Parathyroid adenoma (tissue), 2 donors: Measurements from ENCODE around the gene DNAJC27.
"Not testable (repeated sequence)": the region's sequence is repeated elsewhere in the genome, so short reads cannot be mapped to it uniquely, and the experiment has no call there.

Source experiments
- H2AFZ ChIP-seq: fragments of 300-600 bp; sonication (generic); one replicate; pipeline ENCODE4 v1.7.0; 2017; ENCODE audit warnings: antibody characterized with exemption, mild to moderate bottlenecking
- H3K27ac ChIP-seq: fragments of 300-600 bp; sonication (generic); one replicate; pipeline ENCODE4 v1.7.0; 2017
- H3K27me3 ChIP-seq: fragments of 300-600 bp; sonication (generic); one replicate; pipeline ENCODE4 v1.7.0; 2017; ENCODE audit warnings: low read length; ENCODE audit not compliant: control insufficient read depth, insufficient read depth
- H3K36me3 ChIP-seq: fragments of 300-600 bp; sonication (generic); one replicate; pipeline ENCODE4 v1.7.0; 2017; ENCODE audit warnings: low read length; ENCODE audit not compliant: control insufficient read depth, insufficient read depth
- H3K4me1 ChIP-seq: fragments of 300-600 bp; sonication (generic); one replicate; pipeline ENCODE4 v1.7.0; 2017; ENCODE audit warnings: control low read depth
- H3K4me2 ChIP-seq: fragments of 300-600 bp; sonication (generic); one replicate; pipeline ENCODE4 v1.7.0; 2017; ENCODE audit warnings: low read length
- H3K4me3 ChIP-seq: fragments of 300-600 bp; sonication (generic); one replicate; pipeline ENCODE4 v1.7.0; 2017; ENCODE audit warnings: low read depth, low read length
- H3K79me2 ChIP-seq: fragments of 300-600 bp; sonication (generic); one replicate; pipeline ENCODE4 v1.7.0; 2017; ENCODE audit warnings: control low read depth
- H3K9ac ChIP-seq: fragments of 300-600 bp; sonication (generic); one replicate; pipeline ENCODE4 v1.7.0; 2017; ENCODE audit warnings: mild to moderate bottlenecking
- H3K9me3 ChIP-seq: fragments of 300-600 bp; sonication (generic); one replicate; pipeline ENCODE4 v1.7.0; 2017; ENCODE audit warnings: low read length; ENCODE audit not compliant: control insufficient read depth
- TF ChIP-seq, protein P1 (sequence below): fragments of 300-600 bp; sonication (generic); IDR thresholded peaks from one replicate; pipeline ENCODE4 v1.7.0; 2017; ENCODE audit warnings: antibody characterized with exemption, mild to moderate bottlenecking
- donor health status: primary hyperparathyroidism.

Gene DNAJC27

DNA sequence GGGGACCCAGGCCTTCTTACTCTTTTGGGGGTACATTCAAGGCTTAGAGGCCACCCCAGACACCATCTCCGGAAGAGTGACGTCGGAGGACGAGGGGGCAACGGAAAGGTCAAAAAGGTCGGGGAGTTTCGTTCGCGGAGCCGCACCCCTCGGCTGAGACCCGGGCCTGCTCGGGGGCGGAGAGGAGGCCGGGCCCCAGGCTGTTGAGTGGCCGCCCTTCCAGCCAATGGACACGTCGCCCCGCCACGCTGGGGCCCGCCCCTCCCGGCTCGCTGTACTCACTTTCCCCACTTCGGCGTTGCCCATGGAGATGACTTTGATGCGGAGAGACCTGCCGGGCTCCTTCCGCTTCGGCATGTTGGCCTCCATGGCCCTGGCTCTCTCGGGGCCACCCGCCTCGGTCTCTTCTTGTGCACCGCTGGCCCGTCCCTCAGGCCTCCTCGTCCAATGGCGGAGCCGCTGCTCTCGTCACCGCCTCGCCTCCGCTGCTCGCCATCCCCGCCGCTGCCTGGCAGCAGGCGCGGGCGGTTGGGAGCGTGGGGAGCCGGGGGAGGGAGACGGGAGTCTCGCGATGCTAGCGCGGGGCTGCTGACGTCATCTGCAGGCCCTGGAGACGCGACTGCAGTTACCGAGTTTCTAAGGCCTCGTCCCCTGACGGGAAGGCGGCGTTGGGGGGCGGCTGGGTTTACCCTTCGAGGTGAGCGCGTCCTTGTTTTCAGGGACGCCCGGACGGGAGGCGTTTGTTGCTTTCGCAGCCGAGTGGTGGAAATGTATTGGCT is at the start of gene DNAJC27:
Gene DNAJC27 (minus strand): TSS at position 420 of the 779 bp plus-strand sequence. CDS start 51 bp downstream, at position 369.
- Histone ChIP-seq H3K4me3 (peak within 1 kb of the TSS; percentile 80), H3K9ac (peak within 1 kb of the TSS; percentile 99), H2AFZ (peak within 1 kb of the TSS; percentile 92), H3K4me2 (peak within 1 kb of the TSS; percentile 94), H3K27me3 (no peaks in the 10 kb centered on the region), H3K27ac (peak within 1 kb of the TSS; percentile 100), H3K4me1 (no peaks in the 10 kb centered on the region), H3K9me3 (no peaks in the 10 kb centered on the region), H3K79me2 (peaks cover 13% of the 10 kb centered on the region), H3K36me3 (no peaks in the 10 kb centered on the region)
- TF ChIP-seq, protein P1, sequence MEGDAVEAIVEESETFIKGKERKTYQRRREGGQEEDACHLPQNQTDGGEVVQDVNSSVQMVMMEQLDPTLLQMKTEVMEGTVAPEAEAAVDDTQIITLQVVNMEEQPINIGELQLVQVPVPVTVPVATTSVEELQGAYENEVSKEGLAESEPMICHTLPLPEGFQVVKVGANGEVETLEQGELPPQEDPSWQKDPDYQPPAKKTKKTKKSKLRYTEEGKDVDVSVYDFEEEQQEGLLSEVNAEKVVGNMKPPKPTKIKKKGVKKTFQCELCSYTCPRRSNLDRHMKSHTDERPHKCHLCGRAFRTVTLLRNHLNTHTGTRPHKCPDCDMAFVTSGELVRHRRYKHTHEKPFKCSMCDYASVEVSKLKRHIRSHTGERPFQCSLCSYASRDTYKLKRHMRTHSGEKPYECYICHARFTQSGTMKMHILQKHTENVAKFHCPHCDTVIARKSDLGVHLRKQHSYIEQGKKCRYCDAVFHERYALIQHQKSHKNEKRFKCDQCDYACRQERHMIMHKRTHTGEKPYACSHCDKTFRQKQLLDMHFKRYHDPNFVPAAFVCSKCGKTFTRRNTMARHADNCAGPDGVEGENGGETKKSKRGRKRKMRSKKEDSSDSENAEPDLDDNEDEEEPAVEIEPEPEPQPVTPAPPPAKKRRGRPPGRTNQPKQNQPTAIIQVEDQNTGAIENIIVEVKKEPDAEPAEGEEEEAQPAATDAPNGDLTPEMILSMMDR: peak; percentile 4

- H3K4me2 ChIP-seq: no peak overlapping the region
- TF ChIP-seq, protein P1: no peak
- H3K4me3 ChIP-seq: no peak overlapping the region
- no peak overlapping the region for H3K27ac ChIP-seq
- no peak overlapping the region for H3K9ac ChIP-seq
- no peaks in the 10 kb centered on the region for H3K9me3 ChIP-seq
- peaks cover 8% of the 10 kb centered on the region for H3K4me1 ChIP-seq
- no peak overlapping the region for H2AFZ ChIP-seq
- no peaks in the 10 kb centered on the region for H3K79me2 ChIP-seq
- no peaks in the 10 kb centered on the region for H3K27me3 ChIP-seq
- no peaks in the 10 kb centered on the region for H3K36me3 ChIP-seq
These were observed 46.9 kb upstream of the DNAJC27 start for GRCh38 chr2:25018681-25019080.

DNA sequence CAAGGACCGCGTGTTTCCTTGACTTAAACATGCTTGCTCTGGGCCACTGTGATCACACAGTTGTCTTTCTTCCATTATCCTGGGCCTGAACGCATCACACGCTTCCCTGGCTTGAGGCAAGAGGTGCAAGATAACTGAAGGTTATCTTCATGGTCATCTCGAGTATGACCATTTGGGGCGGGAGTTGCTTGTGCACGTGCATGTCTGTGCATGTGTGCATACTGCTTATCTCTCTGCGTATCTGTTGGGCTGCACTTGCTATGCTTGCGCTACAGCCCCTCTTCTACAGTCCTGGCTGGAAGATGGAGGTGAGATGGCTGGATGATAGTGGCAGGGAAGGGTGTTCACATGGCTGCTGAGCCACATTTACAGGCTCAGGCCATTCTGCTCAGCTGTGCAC is 42.9 kb upstream of the DNAJC27 start:
- H3K4me1 ChIP-seq: peaks cover 8% of the 10 kb centered on the region

GRCh38 chr2:25011342-25011741 is 39.6 kb upstream of the DNAJC27 start:
- not testable (repeated sequence) for H3K27me3 ChIP-seq, H3K27ac ChIP-seq, H3K9ac ChIP-seq, H3K4me1 ChIP-seq, H3K4me2 ChIP-seq, H3K79me2 ChIP-seq, H3K4me3 ChIP-seq, H3K9me3 ChIP-seq, H3K36me3 ChIP-seq, H2AFZ ChIP-seq

More for the DNA sequence above, 42.9 kb upstream of the DNAJC27 start:
- Histone ChIP-seq H3K27me3 (no peaks in the 10 kb centered on the region), H3K4me2 (no peak overlapping the region), H3K4me3 (no peak overlapping the region), H2AFZ (peak overlapping the region; percentile 15), H3K27ac (no peak overlapping the region), H3K9ac (no peak overlapping the region), H3K79me2 (no peaks in the 10 kb centered on the region), H3K9me3 (no peaks in the 10 kb centered on the region), H3K36me3 (no peaks in the 10 kb centered on the region)
- TF ChIP-seq, protein P1: no peak

GRCh38 chr2:25009954-25010353 is 38.2 kb upstream of the DNAJC27 start:
- Histone ChIP-seq H3K27me3 (no peaks in the 10 kb centered on the region), H2AFZ (no peak overlapping the region), H3K79me2 (no peaks in the 10 kb centered on the region), H3K4me1 (peaks cover 8% of the 10 kb centered on the region), H3K9me3 (no peaks in the 10 kb centered on the region), H3K9ac (no peak overlapping the region), H3K27ac (no peak overlapping the region), H3K4me2 (no peak overlapping the region), H3K36me3 (no peaks in the 10 kb centered on the region), H3K4me3 (no peak overlapping the region)
- TF ChIP-seq, protein P1: no peak
